GM18873 (cell line): ENCODE results near the gene MTRF1.
"Not testable (repeated sequence)": the region's sequence is repeated elsewhere in the genome, so short reads cannot be mapped to it uniquely, and the experiment has no call there.

Experiments used
- ATAC-seq: cut with Tn5 transposase; IDR thresholded peaks from one replicate; pipeline ENCODE4 v1.9.1; 2021; ENCODE audit warnings: mild to moderate bottlenecking, moderate library complexity, moderate number of reproducible peaks; ENCODE audit not compliant: unreplicated experiment, low FRiP score

Gene MTRF1

GRCh38 chr13:41186481-41186880, 76.9 kb downstream of the MTRF1 start:
- no peak for ATAC-seq

GRCh38 chr13:41182231-41182630, 81.1 kb downstream of the MTRF1 start:
- no peak for ATAC-seq

- ATAC-seq: no peak
These were observed 83.7 kb downstream of the MTRF1 start for GRCh38 chr13:41179593-41180250.

GRCh38 chr13:41178040-41178439, 85.3 kb downstream of the MTRF1 start:
- no peak for ATAC-seq

- ATAC-seq: no peak
These were observed 85.8 kb downstream of the MTRF1 start for GRCh38 chr13:41177616-41178015.

GRCh38 chr13:41175576-41175975, 87.8 kb downstream of the MTRF1 start:
- ATAC-seq: not testable (repeated sequence)
